BLaER1 (cell line): Measurements from ENCODE around the gene PTGES3.
A peak's percentile ranks its signal among the peaks of the same experiment; 100 is the strongest.

Experiments
- H3K27ac ChIP-seq: shearing (Covaris generic); formaldehyde crosslinking; 2 replicates; pipeline ENCODE4 v1.8.1; 2022
- H3K27me3 ChIP-seq: shearing (Covaris generic); formaldehyde crosslinking; 2 replicates; pipeline ENCODE4 v1.8.1; 2022
- H3K36me3 ChIP-seq: shearing (Covaris generic); formaldehyde crosslinking; 2 replicates; pipeline ENCODE4 v1.8.1; 2022
- H3K4me1 ChIP-seq: shearing (Covaris generic); formaldehyde crosslinking; 2 replicates; pipeline ENCODE4 v1.8.1; 2022
- H3K4me2 ChIP-seq: shearing (Covaris generic); formaldehyde crosslinking; 2 replicates; pipeline ENCODE4 v1.8.1; 2022
- H3K4me3 ChIP-seq: shearing (Covaris generic); formaldehyde crosslinking; 2 replicates; pipeline ENCODE4 v1.8.1; 2022
- H3K9ac ChIP-seq: shearing (Covaris generic); formaldehyde crosslinking; 2 replicates; pipeline ENCODE4 v1.8.1; 2022
- H3K9me3 ChIP-seq: shearing (Covaris generic); formaldehyde crosslinking; 2 replicates; pipeline ENCODE4 v1.8.1; 2022
- H4K20me1 ChIP-seq: shearing (Covaris generic); formaldehyde crosslinking; 2 replicates; pipeline ENCODE4 v1.8.1; 2022
- Cebpa-rat ChIP-seq: shearing (Covaris generic); IDR thresholded peaks from 2 replicates; pipeline ENCODE4 v1.8.1; 2022

The PTGES3 gene

GRCh38 chr12:56630180-56630632, 57.9 kb downstream of the PTGES3 start, which contains the start of gene BAZ2A:
Gene BAZ2A (minus strand): TSS chr12:56630326. CDS start chr12:56617530, 12,796 bp downstream.
- H3K9me3 ChIP-seq = no peaks in the 10 kb centered on the region
- TF ChIP-seq Cebpa-rat = no peak
- H3K4me3 ChIP-seq = peak within 1 kb of the TSS; percentile 97
- H4K20me1 ChIP-seq = peaks cover 80% of the 10 kb centered on the region
- H3K27me3 ChIP-seq = no peaks in the 10 kb centered on the region
- H3K9ac ChIP-seq = peak within 1 kb of the TSS; percentile 98
- H3K27ac ChIP-seq = peak within 1 kb of the TSS; percentile 98
- peaks cover 69% of the 10 kb centered on the region for H3K4me1 ChIP-seq
- H3K36me3 ChIP-seq = peaks cover 24% of the 10 kb centered on the region; the same call in 1 of the 2 replicates
- H3K4me2 ChIP-seq = peak within 1 kb of the TSS; percentile 95

- peaks cover 86% of the 10 kb centered on the region for H4K20me1 ChIP-seq
- H3K27me3 ChIP-seq = no peaks in the 10 kb centered on the region
- H3K4me1 ChIP-seq = peaks cover 69% of the 10 kb centered on the region
- no peak for TF ChIP-seq Cebpa-rat
- H3K4me2 ChIP-seq = peak overlapping the region; percentile 83
- peaks cover 27% of the 10 kb centered on the region; the same call in 1 of the 2 replicates for H3K36me3 ChIP-seq
- peak overlapping the region; percentile 97 for H3K4me3 ChIP-seq
- H3K9ac ChIP-seq = peak overlapping the region; percentile 98
- H3K9me3 ChIP-seq = no peaks in the 10 kb centered on the region
- H3K27ac ChIP-seq = peak overlapping the region; percentile 98
Observed at GRCh38 chr12:56629459-56630179, 58.5 kb downstream of the PTGES3 start.

- H3K4me2 ChIP-seq = peak overlapping the region; percentile 83
- H3K4me1 ChIP-seq = peaks cover 66% of the 10 kb centered on the region
- no peak for TF ChIP-seq Cebpa-rat
- H3K4me3 ChIP-seq = peak overlapping the region; percentile 97
- H3K27ac ChIP-seq = peak overlapping the region; percentile 98
- H3K27me3 ChIP-seq = no peaks in the 10 kb centered on the region
- peak overlapping the region; percentile 98 for H3K9ac ChIP-seq
- H3K36me3 ChIP-seq = peaks cover 35% of the 10 kb centered on the region; the same call in 1 of the 2 replicates
- H4K20me1 ChIP-seq = peaks cover 92% of the 10 kb centered on the region
- H3K9me3 ChIP-seq = no peaks in the 10 kb centered on the region
Observed at GRCh38 chr12:56628671-56629458, 59.2 kb downstream of the PTGES3 start.

GRCh38 chr12:56626701-56627100, 61.4 kb downstream of the PTGES3 start:
- TF ChIP-seq Cebpa-rat = no peak
- H3K4me1 ChIP-seq = peaks cover 60% of the 10 kb centered on the region
- peaks cover 92% of the 10 kb centered on the region for H4K20me1 ChIP-seq
- no peaks in the 10 kb centered on the region for H3K27me3 ChIP-seq
- no peak overlapping the region for H3K27ac ChIP-seq
- peak overlapping the region; percentile 43; the same call in 1 of the 2 replicates for H3K9ac ChIP-seq
- H3K36me3 ChIP-seq = peaks cover 56% of the 10 kb centered on the region
- no peak overlapping the region for H3K4me3 ChIP-seq
- H3K9me3 ChIP-seq = no peaks in the 10 kb centered on the region
- H3K4me2 ChIP-seq = peak overlapping the region; percentile 83

- H3K4me1 ChIP-seq = peaks cover 69% of the 10 kb centered on the region
- H3K4me3 ChIP-seq = no peak overlapping the region
- H3K9me3 ChIP-seq = no peaks in the 10 kb centered on the region
- no peak for TF ChIP-seq Cebpa-rat
- no peaks in the 10 kb centered on the region for H3K27me3 ChIP-seq
- H4K20me1 ChIP-seq = peaks cover 100% of the 10 kb centered on the region
- no peak overlapping the region for H3K27ac ChIP-seq
- H3K9ac ChIP-seq = no peak overlapping the region
- H3K4me2 ChIP-seq = no peak overlapping the region
- peaks cover 95% of the 10 kb centered on the region for H3K36me3 ChIP-seq
Observed at GRCh38 chr12:56622535-56622934, 65.5 kb downstream of the PTGES3 start.

GRCh38 chr12:56616925-56617324, 71.2 kb downstream of the PTGES3 start:
- TF ChIP-seq Cebpa-rat = no peak
- Histone ChIP-seq H3K4me2 (peak overlapping the region; percentile 21; the same call in 1 of the 2 replicates), H3K9me3 (no peaks in the 10 kb centered on the region), H3K27ac (peak overlapping the region; percentile 49; the same call in 1 of the 2 replicates), H3K27me3 (no peaks in the 10 kb centered on the region), H3K36me3 (peaks cover 100% of the 10 kb centered on the region), H3K4me1 (peaks cover 59% of the 10 kb centered on the region), H3K9ac (no peak overlapping the region), H3K4me3 (no peak overlapping the region), H4K20me1 (peaks cover 100% of the 10 kb centered on the region)

- Histone ChIP-seq H3K4me2 (no peak overlapping the region), H3K9ac (no peak overlapping the region), H4K20me1 (peaks cover 100% of the 10 kb centered on the region)
Observed at GRCh38 chr12:56616244-56616643, 71.8 kb downstream of the PTGES3 start.

GRCh38 chr12:56614627-56615026, 73.5 kb downstream of the PTGES3 start:
- H4K20me1 ChIP-seq = peaks cover 100% of the 10 kb centered on the region
- H3K9me3 ChIP-seq = no peaks in the 10 kb centered on the region
- peaks cover 37% of the 10 kb centered on the region for H3K4me1 ChIP-seq
- H3K27ac ChIP-seq = no peak overlapping the region
- H3K4me2 ChIP-seq = no peak overlapping the region
- no peak overlapping the region for H3K9ac ChIP-seq
- peaks cover 100% of the 10 kb centered on the region for H3K36me3 ChIP-seq
- no peak overlapping the region for H3K4me3 ChIP-seq
- H3K27me3 ChIP-seq = no peaks in the 10 kb centered on the region
- no peak for TF ChIP-seq Cebpa-rat

More at GRCh38 chr12:56616244-56616643, 71.8 kb downstream of the PTGES3 start:
- peaks cover 52% of the 10 kb centered on the region for H3K4me1 ChIP-seq
- TF ChIP-seq Cebpa-rat = no peak
- no peaks in the 10 kb centered on the region for H3K9me3 ChIP-seq
- H3K4me3 ChIP-seq = no peak overlapping the region
- H3K27ac ChIP-seq = no peak overlapping the region
- H3K36me3 ChIP-seq = peaks cover 100% of the 10 kb centered on the region
- no peaks in the 10 kb centered on the region for H3K27me3 ChIP-seq
